GM23338 (cell line): ENCODE data around the gene RAP2B. TPM values are rescaled to one million over a fixed set of nuclear protein-coding genes. Genes with fewer than 3 reads are reported as not detected.
A peak's percentile ranks its signal among the peaks of the same experiment; 100 is the strongest.

Experiments used
- ATAC-seq: fragments of 200-7000 bp; cut with Tn5 transposase; 3 replicates; pipeline ENCODE4 v1.9.1; 2020
- DNase-seq: peaks from one replicate; pipeline ENCODE4 v3.0.0-alpha.2; 2015; ENCODE audit warnings: low spot score
- H2AFZ ChIP-seq: fragments of 200-600 bp; sonication (generic); 2 replicates; pipeline ENCODE4 v1.8.0; 2016; ENCODE audit warnings: antibody characterized with exemption, mild to moderate bottlenecking, moderate library complexity
- H3F3A ChIP-seq: fragments of 200-600 bp; sonication (generic); replicated peaks from 2 replicates; pipeline ENCODE4 v1.8.0; 2017; ENCODE audit warnings: antibody characterized with exemption, mixed run types, low read depth
- H3K27ac ChIP-seq: fragments of 200-600 bp; sonication (generic); 2 replicates; pipeline ENCODE4 v1.6.1; 2016; ENCODE audit warnings: low read depth
- H3K27me3 ChIP-seq: fragments of 200-600 bp; sonication (generic); 2 replicates; pipeline ENCODE4 v1.8.0; 2016; ENCODE audit warnings: mild to moderate bottlenecking, mixed run types, moderate library complexity; ENCODE audit not compliant: insufficient read depth
- H3K36me3 ChIP-seq: fragments of 200-600 bp; sonication (generic); 2 replicates; pipeline ENCODE4 v1.8.0; 2016; ENCODE audit warnings: mild to moderate bottlenecking; ENCODE audit not compliant: insufficient read depth
- H3K4me1 ChIP-seq: fragments of 200-600 bp; sonication (generic); 2 replicates; pipeline ENCODE4 v1.8.0; 2016; ENCODE audit warnings: mild to moderate bottlenecking, moderate library complexity; ENCODE audit not compliant: insufficient read depth
- H3K4me2 ChIP-seq: fragments of 200-600 bp; sonication (generic); 2 replicates; pipeline ENCODE4 v1.7.1; 2017; ENCODE audit warnings: mixed run types
- H3K4me3 ChIP-seq: fragments of 200-600 bp; sonication (generic); 2 replicates; pipeline ENCODE4 v1.6.1; 2016; ENCODE audit warnings: mixed run types
- H3K79me2 ChIP-seq: fragments of 200-600 bp; sonication (generic); replicated peaks from 2 replicates; pipeline ENCODE4 v1.8.0; 2017; ENCODE audit warnings: mild to moderate bottlenecking; ENCODE audit not compliant: insufficient read depth
- H3K9me2 ChIP-seq: fragments of 200-600 bp; sonication (generic); 2 replicates; pipeline ENCODE4 v1.8.0; 2017; ENCODE audit not compliant: insufficient read depth
- H4K20me1 ChIP-seq: fragments of 200-600 bp; sonication (generic); replicated peaks from 2 replicates; pipeline ENCODE4 v1.8.0; 2017; ENCODE audit warnings: mild to moderate bottlenecking; ENCODE audit not compliant: insufficient read depth
- H3K27ac Mint-ChIP-seq: 2 replicates; pipeline ENCODE4 v1.8.0; 2020; ENCODE audit warnings: inconsistent platforms, mild to moderate bottlenecking, moderate library complexity, mixed read lengths
- H3K27me3 Mint-ChIP-seq: 3 replicates; pipeline ENCODE4 v1.8.0; 2022; ENCODE audit warnings: low read depth, mild to moderate bottlenecking, moderate library complexity, mixed read lengths, inconsistent platforms; ENCODE audit not compliant: insufficient read depth, poor library complexity
- H3K36me3 Mint-ChIP-seq: 3 replicates; pipeline ENCODE4 v1.8.0; 2021; ENCODE audit warnings: low read depth, mild to moderate bottlenecking, inconsistent platforms, moderate library complexity, mixed read lengths
- H3K4me1 Mint-ChIP-seq: 3 replicates; pipeline ENCODE4 v1.8.0; 2020; ENCODE audit warnings: mild to moderate bottlenecking, inconsistent platforms, mixed read lengths
- H3K4me3 Mint-ChIP-seq: 3 replicates; pipeline ENCODE4 v1.8.0; 2021; ENCODE audit warnings: moderate library complexity, mild to moderate bottlenecking, inconsistent platforms, mixed read lengths
- H3K9me3 Mint-ChIP-seq: 3 replicates; pipeline ENCODE4 v1.8.0; 2020; ENCODE audit warnings: moderate library complexity, mild to moderate bottlenecking, inconsistent platforms, mixed read lengths
- CTCF ChIP-seq, 2 experiments: fragments of 200-600 bp in 1 of 2; sonication (generic) in 1 of 2; conservative IDR thresholded peaks; 2 replicates each; pipeline versions ENCODE4 v1.5.1 to v1.6.1; 2016 to 2017; ENCODE audit warnings: antibody characterized with exemption in 2 of 2, low read depth in 2 of 2, mild to moderate bottlenecking in 2 of 2, moderate library complexity in 1 of 2
- ETS1 ChIP-seq: IDR thresholded peaks from 2 replicates; pipeline ENCODE4 v1.6.1; 2016; ENCODE audit warnings: antibody characterized with exemption
- EZH2 ChIP-seq: fragments of 200-600 bp; sonication (generic); IDR thresholded peaks from one replicate; pipeline ENCODE4 v1.8.0; 2017; ENCODE audit warnings: antibody characterized with exemption, mild to moderate bottlenecking, low read depth; ENCODE audit not compliant: unreplicated experiment
- EZH2phosphoT487 ChIP-seq: fragments of 200-600 bp; sonication (generic); IDR thresholded peaks from one replicate; pipeline ENCODE4 v1.8.1; 2018; ENCODE audit warnings: antibody characterized with exemption; ENCODE audit not compliant: unreplicated experiment
- JUNB ChIP-seq: IDR thresholded peaks from one replicate; pipeline ENCODE4 v1.6.1; 2016; ENCODE audit warnings: antibody characterized with exemption; ENCODE audit not compliant: unreplicated experiment
- NANOG ChIP-seq: IDR thresholded peaks from 2 replicates; pipeline ENCODE4 v1.6.1; 2016; ENCODE audit warnings: antibody characterized with exemption, borderline replicate concordance
- POLR2AphosphoS5 ChIP-seq: IDR thresholded peaks from 2 replicates; pipeline ENCODE4 v1.6.1; 2016; ENCODE audit warnings: antibody characterized with exemption, low read depth
- REST ChIP-seq: IDR thresholded peaks from one replicate; pipeline ENCODE4 v1.6.1; 2018; ENCODE audit warnings: antibody characterized with exemption; ENCODE audit not compliant: unreplicated experiment
- STAT1 ChIP-seq: IDR thresholded peaks from one replicate; pipeline ENCODE4 v1.6.1; 2016; ENCODE audit warnings: antibody characterized with exemption; ENCODE audit not compliant: unreplicated experiment
- ZNF331 ChIP-seq: fragments of 250-450 bp; sonication (Bioruptor Pico); IDR thresholded peaks from 2 replicates; pipeline ENCODE4 v1.5.0; 2020; ENCODE audit warnings: low read depth, mild to moderate bottlenecking, moderate library complexity
- ZNF462 ChIP-seq: fragments of 250-450 bp; sonication (Bioruptor Pico); IDR thresholded peaks from 2 replicates; pipeline ENCODE4 v1.5.0; 2020; ENCODE audit warnings: mild to moderate bottlenecking, moderate library complexity
- polyA plus RNA-seq: library from polyadenylated mRNA; unstranded; fragments of >200 nt; fragmentation: Nextera tagmentation; extraction: Ambion mirVana; gene quantifications from 2 replicates; pipeline ENCODE4 v1.2.1, GENCODE V29; 2016
- total RNA-seq: library from RNA; depleted of rRNA; stranded (reverse); fragments of >200 nt; shearing (Covaris generic); gene quantifications from 2 replicates; pipeline ENCODE4 v1.2.3, GENCODE V29; 2014

Gene RAP2B
- total and polyA plus RNA-seq, 2 experiments from 2014 or later: 22.5 to 24.0 TPM

GRCh38 chr3:153215497-153215896 lies 53.5 kb downstream of the RAP2B start:
- peaks cover 14% of the 10 kb centered on the region; the same call in 1 of the 2 replicates for H3K4me1 ChIP-seq
- H2AFZ ChIP-seq: peak overlapping the region; percentile 19; the same call in 1 of the 2 replicates
- H3K79me2 ChIP-seq: no peaks in the 10 kb centered on the region
- H3K36me3 ChIP-seq: no peaks in the 10 kb centered on the region
- Mint-ChIP-seq H3K27me3 (no peaks in the 10 kb centered on the region), H3K4me3 (no peak overlapping the region), H3K4me1 (peaks cover 27% of the 10 kb centered on the region), H3K27ac (no peak overlapping the region), H3K9me3 (no peaks in the 10 kb centered on the region), H3K36me3 (no peaks in the 10 kb centered on the region)
- DNase-seq (no peak), ATAC-seq (no peak)
- TF ChIP-seq NANOG: no peak
- TF ChIP-seq CTCF (conservative IDR thresholded peaks at IDR 0.05; ENCODE audit: low read depth in 2 of 2): no peak
- TF ChIP-seq STAT1: no peak
- no peak for TF ChIP-seq REST
- TF ChIP-seq ZNF331 (CRISPR knock-in tag): no peak
- TF ChIP-seq EZH2: no peak
- TF ChIP-seq ETS1: no peak
- TF ChIP-seq EZH2phosphoT487: no peak
- no peak for TF ChIP-seq ZNF462 (CRISPR knock-in tag)
- TF ChIP-seq JUNB: no peak
- TF ChIP-seq POLR2AphosphoS5: no peak
- H4K20me1 ChIP-seq: no peaks in the 10 kb centered on the region
- H3K9me2 ChIP-seq: no peaks in the 10 kb centered on the region
- no peaks in the 10 kb centered on the region for H3K27me3 ChIP-seq
- no peaks in the 10 kb centered on the region for H3F3A ChIP-seq
- H3K27ac ChIP-seq: no peak overlapping the region
- H3K4me2 ChIP-seq: no peak overlapping the region
- no peak overlapping the region for H3K4me3 ChIP-seq
